HT1080 (cell line): ENCODE measurements around the gene PYROXD2. TPM values are rescaled to one million over a fixed set of nuclear protein-coding genes. Genes with fewer than 3 reads are reported as not detected.
A peak's percentile ranks its signal among the peaks of the same experiment; 100 is the strongest.

Experiments used
- DNase-seq: peaks from one replicate; pipeline ENCODE4 v3.0.0-alpha.2; 2015; ENCODE audit warnings: low read depth
- polyA plus RNA-seq, 2 experiments: library from polyadenylated mRNA; depleted of rRNA; stranded (reverse); fragments of >200 nt; gene quantifications; 2 replicates each; pipeline ENCODE4 v1.2.3, GENCODE V29; 2015
- total RNA-seq: library from RNA; depleted of rRNA; stranded (reverse); fragments of >200 nt; shearing (Covaris generic); gene quantifications from 2 replicates; pipeline ENCODE4 v1.2.3, GENCODE V29; 2014; rRNA removed

The PYROXD2 gene
- 3.8 and 4.8 TPM in 2 replicates for total RNA-seq
- polyA plus RNA-seq (2015; cell fraction: cytosol; rRNA removed) = 2.2 and 2.9 TPM in 2 replicates
- 11.2 and 16.5 TPM in 2 replicates for polyA plus RNA-seq (2015; cell fraction: nucleus; rRNA removed)

DNA sequence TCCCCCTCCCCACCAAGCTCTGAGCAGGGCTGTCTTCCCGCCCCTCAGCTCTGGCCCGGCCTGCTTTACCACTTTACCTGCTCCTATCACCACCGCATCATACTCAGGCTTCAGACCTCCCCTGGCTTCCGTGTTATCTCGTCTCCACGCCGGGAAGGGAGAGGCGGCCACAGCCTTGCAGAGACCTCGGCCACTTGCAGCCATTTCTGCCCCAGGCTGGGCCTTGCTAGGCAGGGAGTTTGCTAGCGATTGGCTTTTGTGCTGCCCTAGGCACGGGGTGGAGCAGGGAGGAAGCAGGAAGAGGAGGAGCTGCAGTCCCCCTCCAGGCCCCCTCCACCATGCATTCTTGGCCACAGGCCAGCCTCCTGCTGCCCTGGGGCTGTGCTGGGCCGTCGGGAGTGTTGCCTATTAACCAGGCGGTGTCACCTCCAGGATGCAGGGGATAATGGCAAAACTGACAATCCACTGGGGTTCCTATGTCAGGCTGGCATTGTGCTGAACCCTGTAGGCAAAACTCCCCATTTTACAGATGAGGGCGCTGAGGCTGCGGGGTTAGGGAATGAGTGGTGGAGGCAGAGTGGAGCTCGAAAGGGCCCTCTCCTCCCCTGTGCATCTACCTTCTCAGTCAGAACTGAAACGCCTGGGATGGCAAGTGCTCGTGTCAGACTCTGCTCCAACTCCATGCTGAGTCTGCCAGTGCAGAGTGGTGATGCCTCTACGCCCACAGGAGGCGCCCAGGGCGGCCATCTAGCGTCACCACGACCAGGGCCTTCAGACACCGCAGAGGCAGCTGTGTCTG is at the start of gene PYROXD2:
PYROXD2 (minus strand) TSS at position 251 of the 799 bp plus-strand sequence; CDS start at position 204, 47 bp downstream.
- peak; percentile 92 for DNase-seq

DNA sequence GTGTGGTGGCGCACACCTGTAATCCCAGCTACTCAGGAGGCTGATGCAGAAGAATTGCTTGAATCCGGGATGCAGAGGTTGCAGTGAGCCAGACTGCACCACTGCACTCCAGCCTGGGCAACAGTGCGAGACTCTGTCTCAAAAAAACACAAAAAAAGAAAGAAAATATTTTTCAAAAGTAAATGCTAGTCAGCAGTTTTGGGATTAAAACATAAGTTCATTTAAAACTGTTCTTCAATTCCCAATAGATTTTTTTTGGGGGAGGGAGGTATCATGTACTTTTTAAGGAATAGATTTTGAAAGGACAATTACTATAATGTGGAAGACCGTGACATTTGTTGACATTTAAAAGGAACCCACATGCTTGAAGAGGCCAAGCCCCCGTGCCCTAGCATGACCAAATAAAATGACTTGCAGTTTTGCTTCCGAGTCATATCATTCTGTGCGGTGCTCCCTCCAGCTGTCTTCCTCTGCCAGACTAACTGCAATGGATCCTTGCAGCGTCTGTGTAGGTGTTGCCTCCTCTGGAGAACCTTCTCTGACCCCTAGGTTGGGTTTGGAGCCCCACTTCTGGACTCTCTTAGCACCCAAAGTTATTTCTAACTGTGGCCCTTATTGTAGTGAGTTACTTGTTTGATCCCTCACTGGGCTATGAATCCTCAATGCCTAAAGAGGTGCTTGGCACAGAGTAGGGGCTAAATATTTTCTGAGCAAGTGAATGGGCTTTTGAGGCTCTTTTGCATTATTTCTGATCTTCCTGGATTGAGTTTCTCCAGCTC is 49.2 kb upstream of the PYROXD2 start:
- no peak for DNase-seq

DNA sequence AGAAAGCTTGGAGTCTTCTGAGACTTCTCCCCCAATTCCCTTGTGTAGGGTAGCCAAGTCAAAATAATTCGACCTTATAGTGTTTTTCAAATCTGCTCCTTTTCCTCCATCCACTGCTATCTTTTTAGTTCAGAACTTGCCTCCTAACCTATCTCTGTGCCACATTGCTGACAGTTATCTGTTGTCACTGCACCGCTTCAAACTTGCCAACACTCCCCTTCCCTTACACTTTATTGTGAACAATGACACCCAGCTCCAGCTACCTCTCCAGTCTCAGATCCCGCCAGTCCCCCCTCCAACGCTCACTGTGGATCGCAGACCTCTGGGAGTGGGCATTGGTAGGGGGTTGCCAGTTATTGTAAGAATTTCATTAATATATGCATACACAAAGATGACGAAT is 48.0 kb upstream of the PYROXD2 start:
- DNase-seq = no peak

DNA sequence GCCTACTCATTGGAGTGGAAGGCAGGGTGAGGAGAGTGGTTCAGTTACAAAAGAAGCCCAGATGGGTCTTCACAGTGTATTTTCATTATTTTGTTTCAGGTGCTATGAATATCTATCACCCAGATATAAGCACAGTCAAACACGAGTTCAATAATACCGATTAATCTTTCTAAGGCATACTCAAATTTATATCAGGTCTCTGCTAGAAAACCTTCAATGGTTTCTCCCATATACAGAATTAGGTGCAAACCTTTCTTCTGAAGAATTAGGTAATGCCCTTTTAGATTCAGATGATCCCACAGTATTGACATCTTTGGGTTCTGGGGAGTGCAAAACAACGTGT is 46.5 kb upstream of the PYROXD2 start:
- DNase-seq = no peak

DNA sequence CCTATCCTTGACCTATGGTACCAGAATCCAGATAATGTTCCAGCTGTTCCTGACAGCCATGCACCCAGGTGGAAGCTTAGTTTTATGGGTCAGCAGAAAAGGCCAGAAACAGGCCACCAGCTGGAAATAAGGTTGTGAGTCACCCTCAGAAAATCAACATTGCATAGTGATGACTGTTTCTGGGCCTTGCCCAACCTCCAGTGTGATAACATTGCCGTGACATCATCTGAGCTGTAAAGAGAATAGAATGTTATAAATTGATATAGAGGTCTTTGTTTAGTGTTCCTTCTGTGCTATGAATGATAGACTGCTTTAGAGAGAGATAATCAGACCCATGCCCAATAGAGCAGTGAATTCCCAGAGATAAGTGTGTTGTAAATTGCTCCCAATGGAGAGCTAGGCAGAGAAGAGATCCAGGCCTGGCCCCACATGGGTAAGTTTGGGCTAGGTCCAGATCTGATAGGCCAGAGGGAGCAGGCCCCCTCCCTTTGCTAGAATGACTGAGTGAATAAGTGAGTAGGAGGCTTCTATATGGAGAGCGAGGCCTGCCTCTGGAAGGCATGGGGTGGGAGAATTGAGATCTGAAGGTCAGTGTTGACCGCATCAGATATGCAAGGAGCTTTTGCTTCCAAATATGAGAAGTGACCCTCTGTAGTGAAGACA is 46.0 kb upstream of the PYROXD2 start:
- DNase-seq = peak; percentile 92

DNA sequence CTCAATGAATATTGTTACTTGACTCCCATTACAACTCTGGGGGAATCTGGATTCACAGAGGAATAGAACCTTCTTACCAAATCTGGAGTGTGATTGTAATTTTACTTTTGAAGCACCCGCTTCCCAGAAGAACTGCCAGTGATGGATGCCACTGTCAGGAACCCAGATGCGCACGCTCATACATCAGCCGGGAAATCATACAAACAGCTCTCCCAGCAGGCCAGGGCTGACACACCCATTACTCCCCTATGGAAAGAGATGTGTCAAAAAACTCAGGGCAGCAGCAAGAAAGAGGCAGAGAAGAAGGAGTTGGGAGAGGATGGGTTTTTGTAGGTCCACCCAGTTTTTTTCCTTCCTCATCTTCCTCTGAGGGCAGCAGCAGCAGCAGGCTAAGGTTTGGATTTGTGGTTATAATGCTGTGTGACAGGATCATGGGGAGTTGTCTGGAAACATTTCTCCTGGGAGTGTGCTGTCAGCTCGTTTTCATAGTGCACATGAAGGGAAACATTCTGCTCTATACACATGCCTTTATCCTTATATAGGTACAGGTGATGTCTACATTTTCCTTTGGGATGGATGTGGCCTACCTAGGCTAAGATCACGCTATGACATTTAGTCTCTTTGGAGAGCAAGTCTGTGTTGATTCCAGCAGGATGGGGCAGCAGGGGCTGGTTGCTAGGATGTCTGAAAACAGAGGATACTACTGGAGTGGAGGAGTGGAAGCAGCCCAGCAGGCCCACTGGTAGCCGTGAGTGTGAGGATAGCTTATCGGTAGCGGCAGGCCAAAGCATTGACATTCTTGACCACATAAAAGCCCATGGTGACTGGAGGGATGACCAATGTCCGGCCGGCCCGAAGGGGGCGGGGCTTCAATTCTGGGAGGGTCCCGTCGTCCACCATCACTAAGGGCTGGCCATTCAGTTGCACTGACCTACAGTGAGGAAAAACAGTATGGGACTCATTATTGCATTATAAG is 44.1 kb upstream of the PYROXD2 start:
- DNase-seq = no peak

DNA sequence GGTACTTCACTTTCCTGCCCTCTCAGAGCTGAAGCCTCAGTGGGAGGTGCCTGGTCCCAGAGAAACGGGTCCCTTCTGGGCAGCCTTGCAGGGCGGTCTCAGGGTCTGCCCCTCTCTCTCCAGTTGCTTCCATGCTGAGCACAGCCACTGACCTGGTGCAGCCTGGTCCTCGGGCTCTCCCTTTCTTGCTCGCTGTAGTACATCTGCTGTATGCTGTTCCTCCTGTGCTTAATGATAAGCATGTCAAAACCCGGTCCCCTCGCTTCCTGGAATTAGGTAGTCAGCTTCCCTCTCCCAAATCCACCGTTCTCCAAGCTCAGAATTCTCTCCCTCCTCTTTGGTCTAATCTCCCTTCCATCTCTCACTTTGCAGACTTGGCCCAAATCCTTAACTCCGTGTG is 42.7 kb upstream of the PYROXD2 start:
- no peak for DNase-seq

DNA sequence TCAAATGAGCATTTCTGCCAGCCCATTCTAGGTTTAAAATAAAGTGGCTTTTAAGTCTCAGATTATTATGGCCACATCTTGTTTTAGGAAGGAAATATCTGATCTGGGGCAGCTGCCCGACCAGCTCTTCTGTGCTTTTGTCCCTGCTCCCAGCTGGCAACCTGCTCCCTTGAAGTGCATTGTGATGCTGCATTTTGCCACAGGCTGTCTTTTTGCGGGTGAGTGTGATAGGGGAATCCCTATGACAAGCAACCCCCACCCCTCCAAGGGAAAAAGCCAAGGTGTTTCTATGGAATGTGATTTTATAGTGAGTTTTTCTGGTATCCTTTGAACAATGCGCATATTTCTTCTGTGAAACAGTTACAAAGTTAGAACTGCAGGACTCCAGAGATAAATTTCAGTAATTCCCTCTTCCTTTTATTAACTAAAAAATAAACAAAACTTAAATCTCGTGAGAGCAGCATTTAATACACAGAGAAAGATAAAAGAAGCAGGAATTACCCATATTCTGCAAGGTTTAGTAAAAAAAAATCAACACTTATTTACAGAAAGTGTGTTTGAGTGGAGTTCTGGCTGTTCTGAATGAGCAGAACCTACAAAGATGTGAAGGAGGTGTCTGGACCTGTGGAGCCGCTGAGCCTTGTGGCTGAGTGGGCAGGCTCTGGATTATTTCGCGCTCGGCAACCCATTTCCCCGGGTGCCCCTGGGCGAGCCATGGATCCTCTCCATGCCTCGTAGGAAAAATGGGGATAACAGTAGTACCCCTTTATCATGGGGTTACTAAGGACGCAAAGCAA is 41.9 kb upstream of the PYROXD2 start:
- DNase-seq = no peak

DNA sequence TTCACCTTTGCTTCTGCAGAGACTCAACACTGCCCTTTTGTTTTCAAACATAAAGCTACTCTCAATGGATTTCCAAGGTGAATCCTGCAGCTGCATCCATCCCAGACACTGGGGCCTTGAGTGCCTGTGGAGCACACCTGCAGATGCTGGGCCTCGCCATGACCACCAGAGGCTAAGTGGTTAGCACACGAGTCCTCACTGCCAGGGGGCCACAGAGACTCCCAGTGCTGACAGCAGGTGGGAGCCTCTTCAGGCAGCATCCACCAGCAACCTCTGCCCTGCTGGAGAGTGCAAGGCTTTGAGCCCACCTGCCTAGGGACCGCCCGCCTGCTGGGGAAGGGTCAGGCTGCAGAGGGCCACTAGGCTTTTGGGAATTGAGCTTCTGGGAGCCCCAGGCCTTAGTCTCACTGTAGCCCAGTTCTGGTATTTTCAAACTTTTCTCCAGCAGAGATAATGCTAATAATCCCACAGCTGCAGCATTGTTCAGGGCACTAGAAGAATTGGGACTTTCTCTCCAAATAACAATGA is 41.1 kb upstream of the PYROXD2 start:
- no peak for DNase-seq

DNA sequence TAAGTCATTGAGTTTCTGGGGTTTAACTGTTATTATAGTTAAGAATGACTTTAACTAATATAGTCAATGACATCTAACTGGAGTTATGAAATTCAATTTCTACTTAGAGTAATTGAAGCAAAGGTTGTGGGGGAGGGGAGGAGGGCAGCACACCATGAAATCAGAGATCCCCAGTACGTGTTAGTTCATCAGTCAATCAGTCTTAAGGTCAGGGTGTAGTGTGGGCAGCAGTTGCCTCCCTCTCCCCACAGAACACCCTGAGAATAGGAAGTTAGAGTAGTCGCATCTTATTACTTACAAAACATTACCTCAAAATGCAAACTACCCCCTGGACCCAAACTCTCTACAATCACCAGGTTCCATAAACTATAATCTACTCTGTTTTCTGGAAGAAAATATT is 38.7 kb upstream of the PYROXD2 start:
- DNase-seq = no peak

DNA sequence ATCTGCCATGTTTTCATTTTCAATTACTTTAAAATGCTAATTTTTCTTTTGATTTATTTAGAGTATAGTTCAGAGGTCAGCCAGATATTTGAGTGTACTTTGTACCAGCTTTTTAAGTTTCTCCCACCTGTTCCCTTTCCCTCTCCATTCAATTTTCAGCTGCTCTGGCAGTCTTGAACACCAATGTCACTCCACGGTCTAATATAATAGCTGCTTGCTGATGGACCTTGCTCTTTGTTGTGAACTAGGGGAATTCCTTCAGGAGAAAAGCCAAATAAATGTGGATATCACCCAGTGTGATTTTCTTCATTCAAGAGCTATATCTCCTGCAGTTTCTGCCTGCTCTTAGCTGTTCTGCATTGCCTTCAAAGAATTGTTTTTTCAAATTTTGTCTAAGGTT is 35.6 kb upstream of the PYROXD2 start:
- no peak for DNase-seq

DNA sequence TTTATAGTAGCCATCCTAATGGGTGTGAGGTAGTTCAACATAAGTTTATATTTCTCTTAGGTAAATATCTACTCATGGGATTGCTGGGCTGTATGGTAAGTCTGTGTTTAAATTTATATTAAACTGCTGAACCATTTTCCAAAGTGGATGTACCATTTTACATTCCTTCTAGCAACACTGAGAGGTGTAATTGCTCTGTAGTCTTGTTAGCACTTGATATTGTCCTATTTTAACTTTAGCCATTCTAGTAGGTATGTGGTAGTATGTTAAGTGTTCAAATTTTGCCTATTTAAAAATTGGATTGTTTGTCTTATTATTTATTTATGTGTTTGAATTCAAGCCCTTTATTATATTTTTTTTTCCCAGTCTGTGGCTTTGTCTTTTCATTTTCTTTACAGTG is 34.3 kb upstream of the PYROXD2 start:
- no peak for DNase-seq

DNA sequence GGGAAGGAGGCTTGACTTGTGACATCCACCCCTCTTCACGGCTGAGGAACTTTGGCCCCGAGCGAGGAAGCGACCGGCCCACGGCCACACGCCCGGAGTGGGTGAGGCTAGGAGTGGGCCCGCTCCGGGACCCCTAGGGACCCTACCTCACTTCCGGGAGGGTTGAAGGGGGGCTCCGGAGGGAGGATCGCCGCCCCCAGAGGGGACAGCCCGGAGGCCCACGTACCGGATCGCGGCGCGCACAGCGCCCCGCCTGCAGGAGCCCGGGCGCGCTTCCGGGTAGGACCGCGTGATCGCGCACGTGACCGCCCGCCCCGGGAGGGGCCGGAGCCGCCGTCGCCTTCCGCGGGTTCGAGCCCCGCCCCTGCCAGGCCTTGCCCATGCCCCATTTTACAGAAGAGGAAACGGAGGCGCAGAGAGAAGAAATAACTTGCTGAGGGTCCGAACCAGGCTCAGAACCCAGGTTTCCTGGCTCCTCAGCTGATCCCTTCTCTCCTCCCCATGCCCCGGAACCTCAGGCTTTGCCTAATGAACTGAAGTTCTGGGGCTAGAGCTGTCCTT is 31.8 kb upstream of the PYROXD2 start, which contains the start of gene HPS1:
HPS1 (minus strand) TSS at position 275 of the 561 bp plus-strand sequence. CDS start 3,695 bp downstream, outside the sequence.
- peak; percentile 71 for DNase-seq

DNA sequence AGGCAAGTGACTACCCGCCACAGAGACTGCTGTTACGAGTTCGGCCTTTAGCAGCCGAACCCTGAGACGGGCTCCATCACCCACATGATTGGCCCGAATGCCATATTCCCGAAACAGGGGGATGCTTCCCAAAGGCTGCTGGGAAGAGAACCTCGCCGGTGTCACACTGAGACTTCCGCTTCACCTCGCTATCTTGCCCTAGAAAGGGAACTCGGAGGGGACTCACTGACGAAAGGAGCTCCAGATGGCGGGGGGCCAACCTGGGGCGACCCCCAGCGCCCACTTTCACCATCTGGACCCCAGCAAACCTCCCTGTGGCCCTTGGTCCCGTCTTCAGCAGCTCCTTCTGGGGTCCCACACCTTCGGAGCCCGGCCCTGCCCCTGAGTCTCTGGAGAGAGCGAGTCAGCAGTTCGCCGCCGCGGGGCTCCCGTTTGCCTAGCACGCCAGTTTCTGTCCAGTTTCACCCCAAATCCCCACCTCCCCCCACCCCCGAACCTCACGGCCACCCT is 31.2 kb upstream of the PYROXD2 start:
- DNase-seq = no peak

DNA sequence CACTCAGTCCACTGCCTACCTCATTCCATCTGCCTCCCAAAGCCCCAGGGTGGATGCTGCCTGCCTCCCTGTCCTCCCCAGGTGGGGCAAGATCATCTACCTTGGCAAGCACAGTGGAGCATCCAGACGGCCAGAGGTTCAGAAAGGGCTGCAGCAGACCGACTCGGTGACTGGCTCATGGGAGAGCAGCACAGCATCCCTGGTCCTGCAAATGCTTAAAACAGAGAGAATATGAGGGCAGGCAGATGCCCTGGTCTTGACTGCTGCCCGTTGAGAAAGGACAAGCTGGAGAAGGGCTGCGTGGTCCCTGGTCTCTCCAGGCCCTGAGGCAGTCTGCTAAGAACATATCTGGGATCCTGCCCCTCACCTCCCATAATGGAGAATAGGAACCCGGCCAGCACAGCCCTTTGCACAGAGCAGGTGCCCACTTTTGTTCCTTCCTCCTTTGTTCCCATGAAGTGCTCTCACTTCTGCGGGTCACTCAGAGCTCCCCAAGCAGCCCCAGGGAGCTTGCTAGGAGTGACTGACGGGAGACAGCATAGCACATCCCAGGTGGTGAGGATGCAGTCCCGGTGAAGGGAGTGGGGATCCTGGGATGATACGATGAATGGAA is 30.3 kb upstream of the PYROXD2 start:
- DNase-seq = no peak

DNA sequence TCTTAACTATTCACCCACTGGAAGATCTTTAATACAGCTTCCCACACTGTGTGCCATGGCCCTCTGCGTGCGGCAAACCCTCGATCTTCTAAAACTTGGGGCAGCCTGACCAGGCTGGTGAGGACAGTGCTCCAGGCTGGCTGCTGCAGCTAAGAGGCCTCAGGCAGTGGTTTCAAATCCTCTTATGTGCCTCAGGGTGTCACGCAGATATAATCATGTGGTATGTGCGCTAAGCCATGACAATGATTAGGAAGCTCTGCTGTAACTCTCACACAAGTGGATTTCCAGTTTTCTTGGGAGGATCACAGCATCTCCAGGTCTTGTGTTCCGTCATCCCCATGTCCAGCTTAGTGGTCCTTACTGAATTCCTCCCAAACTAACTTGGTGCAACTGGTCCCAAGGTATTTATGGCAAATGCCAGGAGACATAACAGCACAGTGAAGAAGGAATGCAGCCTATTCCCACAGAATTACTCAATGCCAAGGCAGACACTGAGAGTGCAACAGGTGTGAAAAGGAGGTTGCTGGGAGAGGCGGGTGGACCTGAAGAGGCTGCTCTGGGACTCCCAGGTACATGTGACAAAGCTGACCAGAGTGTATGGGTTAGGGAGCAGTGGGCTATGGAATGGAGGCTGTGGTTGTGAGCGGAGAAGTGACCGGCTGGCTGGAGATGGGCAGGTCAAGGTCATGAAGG is 29.5 kb upstream of the PYROXD2 start:
- DNase-seq = no peak

DNA sequence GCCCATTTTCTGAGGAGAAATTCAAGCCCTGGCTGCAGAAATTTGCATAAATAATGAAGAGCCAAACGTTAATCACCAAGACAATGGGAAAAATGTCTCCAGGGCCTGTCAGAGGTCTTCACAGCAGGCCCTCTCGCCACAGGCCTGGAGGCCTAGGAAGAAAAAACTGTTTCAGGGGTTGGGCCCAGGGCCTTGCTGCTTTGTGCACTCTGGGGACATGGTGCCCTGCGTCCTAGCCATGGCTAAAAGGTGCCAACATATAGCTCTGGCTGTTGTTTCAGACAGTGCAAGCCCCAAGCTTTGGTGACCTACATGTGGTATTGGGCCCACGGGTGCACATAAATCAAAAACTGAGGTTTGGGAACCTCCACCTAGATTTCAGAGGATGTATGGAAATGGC is 23.7 kb upstream of the PYROXD2 start:
- DNase-seq = no peak

DNA sequence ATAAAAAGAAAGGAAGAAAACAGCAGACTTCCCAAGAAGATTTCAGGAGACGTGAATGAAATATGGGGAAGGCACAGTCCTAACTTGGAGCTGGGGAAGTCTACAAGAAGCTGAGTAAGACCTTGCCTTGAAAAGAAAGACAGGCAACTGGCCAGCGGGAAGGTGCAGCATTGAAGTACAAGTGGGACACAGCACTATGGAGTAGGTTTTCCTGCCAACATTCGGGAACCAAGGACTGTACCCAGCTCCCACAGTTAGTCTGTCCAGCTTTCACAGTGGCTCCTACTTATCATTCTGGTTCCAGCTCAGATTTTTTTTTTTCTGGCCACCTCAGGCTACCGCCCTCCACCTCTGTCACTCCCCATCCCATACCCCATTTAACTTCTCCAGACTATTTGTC is 21.7 kb upstream of the PYROXD2 start:
- DNase-seq = no peak
